ENCODE results near the gene CARS1.
A peak's percentile ranks its signal among the peaks of the same experiment; 100 is the strongest.
"Not testable (repeated sequence)": the region's sequence is repeated elsewhere in the genome, so short reads cannot be mapped to it uniquely, and the experiment has no call there.

The CARS1 gene

GRCh38 chr11:3074912-3075589, 17.8 kb upstream of the CARS1 start:
- H3K27ac ChIP-seq (replicated peaks; ENCODE audit: low read length) = no peak overlapping the region
- H3K4me3 ChIP-seq (ENCODE audit: low read length in 2 of 2) = no peak overlapping the region
- no peak overlapping the region for H4K8ac ChIP-seq (ENCODE audit: low read depth, low read length)
- H3K23ac ChIP-seq (ENCODE audit: low read depth, low read length, poor library complexity) = peak overlapping the region; percentile 59
- WGBS, 2 donors (ENCODE audit: extremely low coverage in 2 of 2, insufficient read length in 2 of 2, insufficient replicate concordance in 1 of 2) = no CpG with 5 or more reads among the region's 8 CpGs
- peak overlapping the region; percentile 41 for H3K18ac ChIP-seq (ENCODE audit: low read length)
- no peaks in the 10 kb centered on the region for H3K9me3 ChIP-seq (replicated peaks in 1 of 2; ENCODE audit: control insufficient read depth in 2 of 2, insufficient read depth in 1 of 2, low read depth in 1 of 2, low read length in 2 of 2)
- H3K14ac ChIP-seq (ENCODE audit: low read length) = no peak overlapping the region
- H2BK12ac ChIP-seq (ENCODE audit: low read length) = peak overlapping the region; percentile 66
- H4K91ac ChIP-seq (ENCODE audit: low read depth, low read length, poor library complexity) = peak overlapping the region; percentile 80
- H3K27me3 ChIP-seq (ENCODE audit: control insufficient read depth in 3 of 3, insufficient read depth in 3 of 3, low read depth in 1 of 3, low read length in 3 of 3) = no peaks in the 10 kb centered on the region
- H3K79me1 ChIP-seq (ENCODE audit: low read depth, low read length) = no peaks in the 10 kb centered on the region
- no peaks in the 10 kb centered on the region for H3K36me3 ChIP-seq (replicated peaks in 1 of 2; ENCODE audit: control insufficient read depth in 2 of 2, insufficient read depth in 2 of 2, low read length in 2 of 2)
- H2BK120ac ChIP-seq (ENCODE audit: low read depth, low read length) = no peak overlapping the region
- peak overlapping the region; percentile 16 for H2BK15ac ChIP-seq (ENCODE audit: low read length)
- peak overlapping the region; percentile 11 for H2AK5ac ChIP-seq (ENCODE audit: low read depth, low read length)
- peaks cover 3 to 4% of the 10 kb centered on the region in 2 donors for H3K4me1 ChIP-seq (ENCODE audit: control insufficient read depth in 2 of 2, insufficient read depth in 1 of 2, low read depth in 1 of 2, low read length in 2 of 2)
- DNase-seq (ENCODE audit: low spot score) = no peak
- no peak overlapping the region for H2BK5ac ChIP-seq (ENCODE audit: low read length)
- H3K4me2 ChIP-seq (ENCODE audit: insufficient read depth, low read length, poor library complexity, severe bottlenecking) = no peak overlapping the region
- H2AFZ ChIP-seq (ENCODE audit: low read length) = no peak overlapping the region
- H3K9ac ChIP-seq (ENCODE audit: low read depth, low read length, poor library complexity) = no peak overlapping the region
- peak overlapping the region; percentile 41 for H3K4ac ChIP-seq (ENCODE audit: low read length)

- no peak overlapping the region for H2AK5ac ChIP-seq (ENCODE audit: low read depth, low read length)
- H3K18ac ChIP-seq (ENCODE audit: low read length) = no peak overlapping the region
- H3K23ac ChIP-seq (ENCODE audit: low read depth, low read length, poor library complexity) = no peak overlapping the region
- H3K27ac ChIP-seq (replicated peaks; ENCODE audit: low read length) = peak overlapping the region; percentile 5
- peaks cover 3 to 4% of the 10 kb centered on the region in 2 donors for H3K4me1 ChIP-seq (ENCODE audit: control insufficient read depth in 2 of 2, insufficient read depth in 1 of 2, low read depth in 1 of 2, low read length in 2 of 2)
- H4K8ac ChIP-seq (ENCODE audit: low read depth, low read length) = no peak overlapping the region
- H2BK15ac ChIP-seq (ENCODE audit: low read length) = no peak overlapping the region
- H4K91ac ChIP-seq (ENCODE audit: low read depth, low read length, poor library complexity) = no peak overlapping the region
- no peak for DNase-seq (ENCODE audit: low spot score)
- H3K27me3 ChIP-seq (ENCODE audit: control insufficient read depth in 3 of 3, insufficient read depth in 3 of 3, low read depth in 1 of 3, low read length in 3 of 3) = no peaks in the 10 kb centered on the region
- no peaks in the 10 kb centered on the region for H3K79me1 ChIP-seq (ENCODE audit: low read depth, low read length)
- H2AFZ ChIP-seq (ENCODE audit: low read length) = peak overlapping the region; percentile 12
- H2BK120ac ChIP-seq (ENCODE audit: low read depth, low read length) = no peak overlapping the region
- no CpG with 5 or more reads among the region's 3 CpGs for WGBS, 2 donors (ENCODE audit: extremely low coverage in 2 of 2, insufficient read length in 2 of 2, insufficient replicate concordance in 1 of 2)
- H3K4me2 ChIP-seq (ENCODE audit: insufficient read depth, low read length, poor library complexity, severe bottlenecking) = no peak overlapping the region
- H2BK12ac ChIP-seq (ENCODE audit: low read length) = no peak overlapping the region
- no peaks in the 10 kb centered on the region for H3K36me3 ChIP-seq (replicated peaks in 1 of 2; ENCODE audit: control insufficient read depth in 2 of 2, insufficient read depth in 2 of 2, low read length in 2 of 2)
- no peak overlapping the region for H3K4me3 ChIP-seq (ENCODE audit: low read length in 2 of 2)
- no peak overlapping the region for H2BK5ac ChIP-seq (ENCODE audit: low read length)
- H3K4ac ChIP-seq (ENCODE audit: low read length) = no peak overlapping the region
- H3K9me3 ChIP-seq (replicated peaks in 1 of 2; ENCODE audit: control insufficient read depth in 2 of 2, insufficient read depth in 1 of 2, low read depth in 1 of 2, low read length in 2 of 2) = no peaks in the 10 kb centered on the region
- no peak overlapping the region for H3K14ac ChIP-seq (ENCODE audit: low read length)
- H3K9ac ChIP-seq (ENCODE audit: low read depth, low read length, poor library complexity) = no peak overlapping the region
Measured at GRCh38 chr11:3073029-3073435, 15.8 kb upstream of the CARS1 start.

GRCh38 chr11:3069425-3069824, 12.2 kb upstream of the CARS1 start:
- no peak overlapping the region for H3K9ac ChIP-seq (ENCODE audit: low read depth, low read length, poor library complexity)
- H3K18ac ChIP-seq (ENCODE audit: low read length) = no peak overlapping the region
- H2AFZ ChIP-seq (ENCODE audit: low read length) = no peak overlapping the region
- H3K27ac ChIP-seq (replicated peaks; ENCODE audit: low read length) = no peak overlapping the region
- no peak overlapping the region for H2AK5ac ChIP-seq (ENCODE audit: low read depth, low read length)
- no CpG with 5 or more reads among the region's 8 CpGs for WGBS, 2 donors (ENCODE audit: extremely low coverage in 2 of 2, insufficient read length in 2 of 2, insufficient replicate concordance in 1 of 2)
- no peak overlapping the region for H2BK5ac ChIP-seq (ENCODE audit: low read length)
- no peak overlapping the region for H3K4me2 ChIP-seq (ENCODE audit: insufficient read depth, low read length, poor library complexity, severe bottlenecking)
- H3K14ac ChIP-seq (ENCODE audit: low read length) = no peak overlapping the region
- no peaks in the 10 kb centered on the region for H3K79me1 ChIP-seq (ENCODE audit: low read depth, low read length)
- H3K9me3 ChIP-seq (replicated peaks in 1 of 2; ENCODE audit: control insufficient read depth in 2 of 2, insufficient read depth in 1 of 2, low read depth in 1 of 2, low read length in 2 of 2) = peaks cover 0 to 2% of the 10 kb centered on the region in 2 donors
- H3K27me3 ChIP-seq (ENCODE audit: control insufficient read depth in 3 of 3, insufficient read depth in 3 of 3, low read depth in 1 of 3, low read length in 3 of 3) = no peaks in the 10 kb centered on the region
- H3K23ac ChIP-seq (ENCODE audit: low read depth, low read length, poor library complexity) = no peak overlapping the region
- no peak for DNase-seq (ENCODE audit: low spot score)
- no peak overlapping the region for H2BK120ac ChIP-seq (ENCODE audit: low read depth, low read length)
- no peak overlapping the region for H3K4ac ChIP-seq (ENCODE audit: low read length)
- no peak overlapping the region for H2BK15ac ChIP-seq (ENCODE audit: low read length)
- H2BK12ac ChIP-seq (ENCODE audit: low read length) = no peak overlapping the region
- no peak overlapping the region for H3K4me3 ChIP-seq (ENCODE audit: low read length in 2 of 2)
- no peak overlapping the region for H4K91ac ChIP-seq (ENCODE audit: low read depth, low read length, poor library complexity)
- H3K36me3 ChIP-seq (replicated peaks in 1 of 2; ENCODE audit: control insufficient read depth in 2 of 2, insufficient read depth in 2 of 2, low read length in 2 of 2) = no peaks in the 10 kb centered on the region
- no peak overlapping the region for H4K8ac ChIP-seq (ENCODE audit: low read depth, low read length)
- peaks cover 3 to 4% of the 10 kb centered on the region in 2 donors for H3K4me1 ChIP-seq (ENCODE audit: control insufficient read depth in 2 of 2, insufficient read depth in 1 of 2, low read depth in 1 of 2, low read length in 2 of 2)

- not testable (repeated sequence) for H3K27ac ChIP-seq (replicated peaks; ENCODE audit: low read length); H2BK5ac ChIP-seq (ENCODE audit: low read length)
- no CpG with 5 or more reads among the region's 3 CpGs for WGBS, 2 donors (ENCODE audit: extremely low coverage in 2 of 2, insufficient read length in 2 of 2, insufficient replicate concordance in 1 of 2)
Measured at GRCh38 chr11:3066308-3066707, 9.1 kb upstream of the CARS1 start.

More at GRCh38 chr11:3066308-3066707, 9.1 kb upstream of the CARS1 start:
- H2BK120ac ChIP-seq (ENCODE audit: low read depth, low read length); H2AK5ac ChIP-seq (ENCODE audit: low read depth, low read length); H3K36me3 ChIP-seq (replicated peaks in 1 of 2; ENCODE audit: control insufficient read depth in 2 of 2, insufficient read depth in 2 of 2, low read length in 2 of 2); H3K14ac ChIP-seq (ENCODE audit: low read length); DNase-seq (ENCODE audit: low spot score); H2BK12ac ChIP-seq (ENCODE audit: low read length); H3K4me2 ChIP-seq (ENCODE audit: insufficient read depth, low read length, poor library complexity, severe bottlenecking); H3K9ac ChIP-seq (ENCODE audit: low read depth, low read length, poor library complexity); H2BK15ac ChIP-seq (ENCODE audit: low read length); H4K8ac ChIP-seq (ENCODE audit: low read depth, low read length); H3K4ac ChIP-seq (ENCODE audit: low read length); H3K23ac ChIP-seq (ENCODE audit: low read depth, low read length, poor library complexity); H3K4me1 ChIP-seq (ENCODE audit: control insufficient read depth in 2 of 2, insufficient read depth in 1 of 2, low read depth in 1 of 2, low read length in 2 of 2); H4K91ac ChIP-seq (ENCODE audit: low read depth, low read length, poor library complexity); H2AFZ ChIP-seq (ENCODE audit: low read length); H3K9me3 ChIP-seq (replicated peaks in 1 of 2; ENCODE audit: control insufficient read depth in 2 of 2, insufficient read depth in 1 of 2, low read depth in 1 of 2, low read length in 2 of 2); H3K18ac ChIP-seq (ENCODE audit: low read length); H3K27me3 ChIP-seq (ENCODE audit: control insufficient read depth in 3 of 3, insufficient read depth in 3 of 3, low read depth in 1 of 3, low read length in 3 of 3); H3K4me3 ChIP-seq (ENCODE audit: low read length in 2 of 2); H3K79me1 ChIP-seq (ENCODE audit: low read depth, low read length): not testable (repeated sequence)

All from neuronal stem cell (in vitro differentiated cells).